Heart left ventricle (tissue), 16 donors: ENCODE results near the gene PDZD4. TPM values are rescaled to one million over a fixed set of nuclear protein-coding genes. Genes with fewer than 3 reads are reported as not detected.

ENCODE experiments used
- ATAC-seq, 4 donors: fragments of 200-7000 bp; cut with Tn5 transposase; one replicate each; pipeline ENCODE4 v1.9.1; 2020 to 2022; ENCODE audit warnings: moderate library complexity in 4 of 4, mild to moderate bottlenecking in 3 of 4, moderate number of reproducible peaks in 1 of 4
- DNase-seq, 5 donors: peaks; one replicate each; pipeline ENCODE4 v3.0.0-alpha.2; 2020
- H3K27ac ChIP-seq, 12 donors: fragments of 200-600 bp; sonication (generic) in 4 of 12; one replicate each; pipeline versions ENCODE4 v1.5.0 to v1.8.0; 2016 to 2022; ENCODE audit warnings: mild to moderate bottlenecking in 2 of 12
- H3K27me3 ChIP-seq, 9 donors: fragments of 200-600 bp; sonication (generic) in 2 of 9; one replicate each; pipeline versions ENCODE4 v1.5.1 to v1.8.0; 2016 to 2022; ENCODE audit warnings: mild to moderate bottlenecking in 3 of 9
- H3K36me3 ChIP-seq, 9 donors: fragments of 200-600 bp; sonication (generic) in 2 of 9; one replicate each; pipeline versions ENCODE4 v1.5.0 to v1.8.0; 2018 to 2022; ENCODE audit warnings: mild to moderate bottlenecking in 2 of 9
- H3K4me1 ChIP-seq, 12 donors: fragments of 200-600 bp; sonication (generic) in 4 of 12; one replicate each; pipeline versions ENCODE4 v1.5.0 to v1.8.0; 2016 to 2022; ENCODE audit warnings: mild to moderate bottlenecking in 3 of 12
- H3K4me3 ChIP-seq, 12 donors: fragments of 200-600 bp; sonication (generic) in 4 of 12; one replicate each; pipeline versions ENCODE4 v1.5.0 to v1.8.0; 2017 to 2022; ENCODE audit warnings: mild to moderate bottlenecking in 9 of 12, moderate library complexity in 4 of 12
- H3K9me3 ChIP-seq, 12 donors: fragments of 200-600 bp; sonication (generic) in 4 of 12; one replicate each; pipeline versions ENCODE4 v1.5.0 to v1.8.0; 2016 to 2022; ENCODE audit warnings: mild to moderate bottlenecking in 1 of 12
- CTCF ChIP-seq, 12 donors: fragments of 200-600 bp; sonication (generic) in 4 of 12; IDR thresholded peaks; one replicate each; pipeline versions ENCODE4 v1.5.0 to v1.8.0; 2018 to 2022; ENCODE audit warnings: antibody characterized with exemption in 12 of 12, mild to moderate bottlenecking in 5 of 12
- POLR2A ChIP-seq, 2 donors: fragments of 450-650 bp; IDR thresholded peaks; one replicate each; pipeline ENCODE4 v1.6.1; 2017; ENCODE audit warnings: antibody characterized with exemption in 2 of 2, mild to moderate bottlenecking in 2 of 2, moderate library complexity in 2 of 2
- WGBS, 4 donors: extraction: QIAGEN DNeasy Blood & Tissue Kit in 2 of 4; methylation state at CpG; one replicate each; pipeline versions ENCODE4 v1.1.5 to v1.1.7; 2013 to 2018; 5-methylcytosine and 5-hydroxymethylcytosine counted together
- intact Hi-C, 10 donors: fragments of 100-400 bp; cut with DNase I; formaldehyde crosslinking; loops; one replicate each; pipeline versions ENCODE4 v1.11.1 to v1.14.2; 2022
- polyA plus RNA-seq, 2 donors: library from polyadenylated mRNA; stranded (reverse); fragments of 200-250 nt; gene quantifications; one replicate each; pipeline ENCODE4 v1.2.3, GENCODE V29; 2013
- total RNA-seq, 9 donors: library from RNA; depleted of rRNA in 2 of 9; stranded (reverse); fragments of >200 nt in 2 of 9; fragmentation: NEBNext Ultra II Directional in 3 of 9; extraction: Animal tissue kit (Norgen Biotek cat#: 25700) in 3 of 9; gene quantifications; one replicate each; pipeline versions ENCODE4 v1.1.0 to v1.2.4, GENCODE V29; 2016 to 2023
- donor health status: ischemic (EF 13 %, LVEDD 7.1; RV severe dilation, severe dysfunction).
- donor health status: healthy with polysubstance abuse.
- donor health status: DM: no; HTN: yes; CAD: no.
- donor health status: DM: no; HTN: no; CAD: no.
- donor health status: ischemic (EF 25% LVEDD 6.9; RV normal size, moderate dysfunction).
- donor health status: ischemic (EF 25% LVEDD 5.7; RV mildly dilated, moderate dysfunction).
- donor health status: healthy.
- donor health status: DM: yes; HTN: yes; CAD: no.
- donor health status: ischemic (EF 35%, LVEDD 5.7; RV mildly dilated, moderate dysfunction).
- donor health status: nonischemic (EF 11% LVEDD 7.7; RV severe dilation, severe dysfunction).
- donor health status: DM: yes; HTN: yes; CAD: no.
- donor health status: PGD.
- donor health status: ischemic (EF 29% LVEDD 5.4; RV normal size, mild dysfunction).
- donor health status: nonischemic (EF 23%, LVEDD 6.1; RV moderate dilation, normal function).

Gene PDZD4
- total and polyA plus RNA-seq, 11 donors, result 1.7 to 4.0 (median 2.4) TPM

- ATAC-seq (no peak), DNase-seq (peak in 2 of 5 donors; percentile 17 to 21)
- no peaks in the 10 kb centered on the region for H3K36me3 ChIP-seq
- no peak for TF ChIP-seq CTCF (IDR thresholded peaks at IDR 0.05)
- TF ChIP-seq POLR2A (IDR thresholded peaks at IDR 0.05), result no peak
- WGBS, 4 donors, result 91 to 96% (median 95%) methylated on average over 11 to 23 of the region's 23 CpGs
- no peak overlapping the region for H3K27ac ChIP-seq
- no peak overlapping the region for H3K4me3 ChIP-seq
- peaks cover 0 to 8% (median 0%) of the 10 kb centered on the region in 9 donors for H3K27me3 ChIP-seq
- H3K9me3 ChIP-seq, result no peaks in the 10 kb centered on the region
- intact Hi-C loops, result no loop called here
- no peaks in the 10 kb centered on the region for H3K4me1 ChIP-seq
Observed at GRCh38 chrX:153773218-153773611, 57.1 kb downstream of the PDZD4 start.

DNA sequence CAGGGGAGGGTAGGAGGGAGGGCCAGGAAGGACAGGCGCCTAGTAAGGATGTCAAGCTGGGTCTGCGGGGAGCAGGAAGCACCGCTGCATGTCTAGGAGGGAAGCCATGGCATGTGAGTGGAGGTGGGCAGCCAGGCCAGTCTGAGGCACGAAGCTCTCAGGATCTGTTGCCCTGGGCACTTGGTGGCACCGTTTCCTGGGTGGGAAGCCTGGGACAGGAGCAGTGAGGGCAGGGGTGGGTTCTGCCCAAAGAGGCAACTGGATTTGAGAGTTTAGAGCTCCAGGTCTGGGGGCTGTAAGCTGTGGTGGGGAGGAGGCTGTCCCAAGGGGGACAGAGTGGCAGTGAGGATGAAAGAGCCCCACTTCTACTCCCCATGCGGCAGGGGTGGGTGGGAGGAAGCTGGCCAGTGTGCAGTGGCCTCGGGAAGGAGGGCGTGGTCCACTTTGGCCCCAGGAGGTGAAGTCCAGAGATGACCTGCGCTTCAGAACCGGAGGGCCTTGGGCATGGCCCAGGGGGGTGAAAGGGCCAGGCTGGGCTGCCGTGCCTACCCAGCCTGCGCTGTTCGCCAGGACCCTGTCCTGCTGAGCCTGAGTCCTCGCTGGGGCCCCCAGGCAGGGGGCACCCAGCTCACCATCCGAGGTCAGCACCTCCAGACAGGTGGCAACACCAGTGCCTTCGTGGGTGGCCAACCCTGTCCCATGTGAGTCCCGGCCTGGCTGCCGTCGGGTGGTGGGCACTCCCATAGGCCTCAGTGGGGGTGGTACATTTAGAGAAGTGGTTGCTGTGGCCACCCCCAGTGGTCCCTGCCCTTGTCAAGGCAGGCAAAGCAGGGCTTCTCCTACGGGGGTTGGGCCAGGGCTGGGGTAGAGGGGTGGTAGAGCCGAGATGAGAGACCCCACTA is 57.8 kb downstream of the PDZD4 start:
- no peak for TF ChIP-seq POLR2A (IDR thresholded peaks at IDR 0.05)
- TF ChIP-seq CTCF (IDR thresholded peaks at IDR 0.05), result no peak
- H3K4me1 ChIP-seq, result no peaks in the 10 kb centered on the region
- no peak overlapping the region for H3K27ac ChIP-seq
- ATAC-seq (no peak), DNase-seq (peak in 2 of 5 donors; percentile 3 to 16)
- no peak overlapping the region for H3K4me3 ChIP-seq
- H3K9me3 ChIP-seq, result no peaks in the 10 kb centered on the region
- no peaks in the 10 kb centered on the region for H3K36me3 ChIP-seq
- intact Hi-C loops, result no loop called here
- WGBS, 4 donors, result 79 to 91% (median 86%) methylated on average over 9 to 21 of the region's 21 CpGs
- peaks cover 0 to 1% (median 0%) of the 10 kb centered on the region in 9 donors for H3K27me3 ChIP-seq

GRCh38 chrX:153771415-153772315 is 58.7 kb downstream of the PDZD4 start:
- no peaks in the 10 kb centered on the region for H3K9me3 ChIP-seq
- no peaks in the 10 kb centered on the region for H3K4me1 ChIP-seq
- DNase-seq (peak in 1 of 5 donors; percentile 13), ATAC-seq (no peak)
- TF ChIP-seq POLR2A (IDR thresholded peaks at IDR 0.05) (no peak), CTCF (IDR thresholded peaks at IDR 0.05) (no peak)
- intact Hi-C loops, result no loop called here
- H3K4me3 ChIP-seq, result no peak overlapping the region
- H3K27me3 ChIP-seq, result no peaks in the 10 kb centered on the region
- H3K27ac ChIP-seq, result no peak overlapping the region
- WGBS, 4 donors, result 80 to 95% (median 88%) methylated on average over 19 to 37 of the region's 37 CpGs
- H3K36me3 ChIP-seq, result no peaks in the 10 kb centered on the region
